Measurements from ENCODE around the gene KIAA1958.
"Not testable (repeated sequence)": the region's sequence is repeated elsewhere in the genome, so short reads cannot be mapped to it uniquely, and the experiment has no call there.

Gene KIAA1958

GRCh38 chr9:112556497-112557442 is 70.1 kb downstream of the KIAA1958 start:
- DNase-seq: no peak

GRCh38 chr9:112558476-112558875 is 71.8 kb downstream of the KIAA1958 start:
- no peak for DNase-seq

DNA sequence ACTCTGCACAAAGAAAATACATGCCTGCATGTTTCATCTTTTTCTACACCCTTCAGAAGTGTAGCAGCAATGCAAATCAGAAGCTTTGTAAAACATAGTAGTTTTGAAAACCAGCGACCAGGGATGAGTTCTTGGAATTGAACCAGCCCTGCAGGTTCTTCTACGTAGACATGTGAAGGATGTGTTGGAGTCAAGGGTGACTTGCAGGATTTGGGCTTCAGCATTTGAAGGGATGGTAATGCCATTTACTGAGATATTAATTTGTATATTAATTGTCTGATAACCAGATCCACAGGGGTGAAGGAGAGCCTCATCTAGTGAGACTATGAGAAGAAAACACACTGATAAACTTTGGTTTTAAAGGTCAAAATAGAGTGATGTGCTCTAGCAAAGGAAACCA is 72.4 kb downstream of the KIAA1958 start:
- no peak for DNase-seq

DNA sequence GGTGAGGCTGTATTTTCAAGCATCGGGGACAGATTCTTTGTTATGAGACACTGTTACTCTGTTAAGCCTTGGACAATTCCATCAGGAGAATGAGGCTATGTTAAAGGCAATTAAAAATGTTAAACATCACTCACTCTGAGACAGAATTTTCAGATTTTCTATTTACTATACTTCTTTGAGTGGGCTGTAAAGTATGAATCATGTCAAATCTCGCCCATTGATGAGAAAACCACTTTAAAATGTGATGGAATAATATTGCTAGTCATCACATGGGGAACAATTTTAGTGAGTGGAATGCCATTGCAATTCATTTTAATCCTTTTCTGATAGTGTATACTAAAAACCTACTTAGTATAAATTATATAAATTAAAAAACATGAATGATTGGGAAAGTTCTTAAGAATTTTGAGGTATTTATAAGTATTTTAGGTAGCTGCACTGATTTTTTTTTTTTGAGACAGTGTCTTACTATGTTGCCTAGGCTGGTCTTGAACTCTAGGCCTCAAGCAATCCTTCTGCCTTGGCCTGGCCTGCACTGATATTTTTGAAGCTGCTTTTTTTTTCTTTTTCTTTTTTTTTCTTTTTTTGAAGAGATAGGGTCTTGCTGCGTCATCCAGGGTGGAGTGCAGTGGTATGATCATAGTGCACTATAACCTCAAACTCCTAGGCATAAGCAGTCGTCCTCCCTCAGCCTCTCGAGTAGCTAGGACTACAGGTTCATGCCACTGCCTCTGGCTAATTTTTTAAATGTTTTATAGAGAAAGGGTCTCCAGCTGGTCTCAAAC is 73.2 kb downstream of the KIAA1958 start:
- DNase-seq: no peak

GRCh38 chr9:112562235-112562958 is 75.8 kb downstream of the KIAA1958 start:
- DNase-seq: no peak

DNA sequence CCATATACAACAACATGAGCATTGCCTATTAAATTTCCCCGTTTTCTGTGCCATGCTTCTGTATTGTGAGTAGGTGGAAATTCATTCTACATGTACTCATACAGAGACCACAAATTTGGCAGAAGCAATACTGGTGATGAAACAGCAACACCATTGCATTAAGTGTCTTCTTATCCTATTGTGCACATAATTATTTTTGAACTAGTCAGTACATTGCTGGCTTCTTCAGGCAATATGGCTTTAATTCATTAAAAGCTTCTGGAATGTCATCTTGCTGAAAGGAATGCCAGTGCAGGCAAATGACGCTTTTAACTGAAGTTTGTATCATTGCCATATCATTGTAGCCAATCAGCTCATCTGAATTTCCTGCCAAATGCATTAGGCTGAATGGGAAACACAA is 82.6 kb downstream of the KIAA1958 start:
- DNase-seq: no peak

DNA sequence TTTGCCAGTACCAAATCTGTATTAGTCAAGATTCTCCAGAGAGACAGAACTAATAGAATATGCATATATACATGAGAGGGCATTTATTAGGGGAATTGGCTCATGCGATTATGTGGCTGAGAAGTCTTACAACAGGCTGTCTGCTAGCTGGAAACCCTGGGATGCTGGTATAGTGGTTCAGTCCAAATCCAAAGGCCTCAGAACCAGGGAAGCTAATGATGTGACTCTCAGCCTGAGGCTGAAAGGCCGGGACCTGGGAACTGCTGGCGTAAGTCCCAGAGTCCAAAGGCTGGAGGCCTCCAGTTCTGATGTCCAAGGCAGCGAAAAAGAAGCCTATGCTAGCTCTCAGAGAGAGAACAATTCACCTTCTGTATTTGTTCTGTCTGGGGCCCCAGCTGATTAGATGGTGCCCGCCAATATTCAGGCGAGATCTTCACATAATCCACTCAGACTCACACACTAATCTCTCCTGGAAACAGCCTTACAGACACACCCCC is 84.1 kb downstream of the KIAA1958 start:
- DNase-seq: no peak

- no peak for DNase-seq
These were observed 85.2 kb downstream of the KIAA1958 start for GRCh38 chr9:112571624-112572355.

DNA sequence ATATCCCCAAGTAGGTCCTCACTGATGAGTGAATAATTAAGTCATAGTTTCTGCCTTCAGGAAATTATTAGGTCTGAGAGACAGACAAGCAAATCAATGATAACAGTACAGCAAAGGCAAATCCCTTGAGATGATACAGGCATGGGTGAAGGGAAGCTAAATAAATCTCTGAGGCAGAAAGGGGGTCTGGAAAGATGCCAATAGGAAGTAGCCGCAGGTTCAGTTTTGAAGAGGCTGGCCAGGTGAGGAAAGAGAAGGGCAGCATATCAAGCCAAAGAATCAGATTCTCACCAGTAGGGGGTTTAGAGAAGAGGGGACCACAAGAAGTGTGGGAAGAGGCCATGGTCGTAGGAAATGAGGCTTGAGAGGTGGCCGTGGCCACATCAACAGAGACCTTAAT is 85.8 kb downstream of the KIAA1958 start:
- DNase-seq: no peak

DNA sequence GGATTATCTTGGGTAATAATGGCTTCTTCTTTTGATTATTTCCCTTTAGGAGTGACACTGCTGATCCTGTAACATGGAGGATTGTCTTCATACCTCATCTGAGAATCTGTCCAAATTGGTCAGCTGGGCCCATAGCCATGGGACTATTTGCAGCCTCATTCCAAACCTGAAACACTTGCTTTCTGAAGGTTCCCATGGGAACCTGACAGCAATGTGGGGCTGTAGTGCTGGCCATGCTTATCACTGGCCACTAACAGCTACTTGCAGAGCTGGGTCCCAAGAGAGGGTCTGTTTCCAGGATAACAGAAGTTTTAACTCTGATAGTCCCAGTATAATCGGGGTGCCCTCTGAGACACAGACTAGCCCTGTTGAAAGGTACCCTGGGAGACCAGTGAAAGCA is 87.4 kb downstream of the KIAA1958 start:
- DNase-seq: no peak

- DNase-seq: no peak
These were observed 88.5 kb downstream of the KIAA1958 start for GRCh38 chr9:112575107-112575506.

- DNase-seq: no peak
These were observed 95.0 kb downstream of the KIAA1958 start for GRCh38 chr9:112581469-112582176.

DNA sequence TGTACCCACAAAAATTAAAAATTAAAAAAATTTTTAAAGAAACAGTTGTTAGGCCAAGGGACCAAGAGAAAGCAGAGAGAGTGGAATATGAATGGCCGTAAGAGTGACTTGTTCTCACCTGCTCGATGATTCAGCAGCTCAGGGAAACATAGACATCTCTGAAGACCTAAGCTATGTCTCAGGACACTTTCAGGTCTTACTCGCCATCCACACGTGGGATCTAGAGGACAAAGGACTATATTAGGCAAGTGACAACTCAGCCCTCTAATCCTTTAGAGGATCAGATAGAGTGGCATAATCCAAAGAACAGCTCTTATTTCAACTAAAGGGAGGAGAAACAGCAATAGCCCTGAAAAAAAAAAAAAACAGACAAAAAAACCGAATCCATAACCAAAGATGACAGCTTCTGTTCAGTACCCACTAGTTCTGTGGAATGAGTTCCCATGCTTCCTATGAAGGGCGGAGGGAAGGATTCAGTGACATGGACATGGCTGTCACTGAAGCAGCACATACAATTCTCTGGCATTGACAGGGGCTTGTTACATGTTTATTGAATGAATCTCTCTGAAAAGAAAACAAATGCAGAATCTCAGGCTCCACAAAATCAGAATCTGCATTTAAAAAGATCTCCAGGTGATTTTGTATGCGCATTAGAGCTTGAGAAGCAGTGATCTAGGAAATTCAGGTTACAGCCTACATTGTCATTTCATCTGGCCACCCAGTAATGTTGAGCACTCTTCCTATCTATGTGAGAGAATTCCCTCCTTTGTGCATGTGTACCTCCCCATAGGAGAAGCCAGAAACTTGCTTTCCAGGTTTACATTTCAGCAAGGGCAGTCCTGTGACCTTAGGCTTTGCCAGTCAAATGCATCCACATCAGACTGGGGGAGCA is 96.0 kb downstream of the KIAA1958 start:
- no peak for DNase-seq

- no peak for DNase-seq
These were observed 100.0 kb downstream of the KIAA1958 start for GRCh38 chr9:112586599-112587155.

DNA sequence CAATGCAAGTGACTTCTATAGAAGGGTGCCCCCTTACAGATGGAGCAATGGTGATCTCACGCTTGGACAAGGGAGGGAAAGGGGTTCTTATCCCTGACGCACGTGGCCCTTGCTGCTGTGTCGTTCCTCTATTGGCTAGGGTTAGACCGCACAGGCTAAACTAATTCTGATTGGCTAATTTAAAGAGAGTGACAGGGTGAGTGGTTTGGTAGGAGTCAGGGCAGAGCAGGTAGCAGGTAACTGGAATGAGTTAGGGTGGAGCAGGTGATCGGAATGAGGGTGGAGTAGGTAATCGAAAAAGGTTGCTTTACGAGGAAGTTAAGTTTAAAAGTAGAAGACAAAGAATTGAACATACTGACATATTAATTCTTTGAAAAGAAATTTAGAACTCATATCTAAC is 105.2 kb downstream of the KIAA1958 start:
- DNase-seq: not testable (repeated sequence)

DNA sequence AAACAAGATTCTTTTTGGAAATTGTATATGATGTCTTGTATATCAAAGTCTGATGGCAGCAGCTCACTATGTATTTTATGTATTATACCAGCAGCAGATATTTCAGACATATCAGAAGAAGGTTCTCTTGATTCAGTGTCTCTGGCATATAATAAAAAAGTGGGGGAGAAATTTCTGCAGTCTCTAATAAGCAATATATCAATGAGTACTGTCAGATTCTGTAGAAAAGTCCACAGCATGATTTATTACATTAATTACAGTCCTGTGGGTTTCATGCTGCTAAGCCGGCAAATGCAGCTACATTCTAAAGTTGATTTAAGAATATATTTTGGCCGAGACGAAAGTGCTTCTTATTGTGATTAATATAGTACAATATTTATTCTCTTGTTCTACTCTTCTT is 113.1 kb downstream of the KIAA1958 start:
- no peak for DNase-seq

DNA sequence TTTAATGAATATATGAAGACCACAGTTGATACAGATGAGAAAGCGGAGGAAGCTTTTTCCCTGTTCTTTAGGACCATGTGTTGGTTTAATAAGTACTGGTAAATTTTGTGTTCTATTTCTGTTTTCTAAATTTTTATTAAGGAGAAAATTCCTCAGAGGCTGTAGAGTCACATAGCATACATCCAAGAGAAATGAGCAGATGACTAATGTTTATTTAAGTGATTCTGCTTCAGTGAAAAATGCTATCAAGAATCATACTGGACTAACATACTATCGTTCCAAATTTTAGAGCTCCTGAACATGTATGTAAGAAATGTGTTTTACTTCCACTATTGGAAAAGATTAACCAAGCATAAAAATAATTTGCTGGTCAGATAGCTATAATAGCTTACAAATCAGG is 115.0 kb downstream of the KIAA1958 start:
- DNase-seq: no peak

GRCh38 chr9:112604790-112605189 is 118.2 kb downstream of the KIAA1958 start:
- no peak for DNase-seq

DNA sequence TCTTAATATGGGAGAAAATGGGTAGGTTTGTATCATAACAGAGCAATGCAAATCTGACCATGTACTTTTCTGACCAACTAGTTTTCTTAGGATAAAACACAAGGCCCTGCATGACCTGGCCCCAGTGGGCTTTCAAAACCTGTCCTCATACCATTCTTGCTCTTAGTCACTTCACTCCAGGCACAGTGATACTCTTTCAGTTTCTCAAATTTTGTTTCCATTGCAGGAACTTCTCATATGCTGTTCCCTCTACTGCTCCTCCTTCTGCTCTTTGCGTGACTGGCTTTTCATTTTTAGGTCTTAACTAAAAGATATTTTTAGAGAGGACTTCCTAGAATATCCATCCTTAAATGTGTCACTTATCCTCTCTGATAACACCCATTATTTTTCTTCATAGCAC is 118.9 kb downstream of the KIAA1958 start:
- no peak for DNase-seq

- DNase-seq: no peak
These were observed 119.5 kb downstream of the KIAA1958 start for GRCh38 chr9:112605963-112606699.
